GM19372 (cell line): ENCODE data around the gene CRNN.

Source experiments
- ATAC-seq: cut with Tn5 transposase; IDR thresholded peaks from one replicate; pipeline ENCODE4 v1.9.1; 2021; ENCODE audit warnings: mild to moderate bottlenecking, low read depth, moderate library complexity; ENCODE audit not compliant: unreplicated experiment

The CRNN gene

DNA sequence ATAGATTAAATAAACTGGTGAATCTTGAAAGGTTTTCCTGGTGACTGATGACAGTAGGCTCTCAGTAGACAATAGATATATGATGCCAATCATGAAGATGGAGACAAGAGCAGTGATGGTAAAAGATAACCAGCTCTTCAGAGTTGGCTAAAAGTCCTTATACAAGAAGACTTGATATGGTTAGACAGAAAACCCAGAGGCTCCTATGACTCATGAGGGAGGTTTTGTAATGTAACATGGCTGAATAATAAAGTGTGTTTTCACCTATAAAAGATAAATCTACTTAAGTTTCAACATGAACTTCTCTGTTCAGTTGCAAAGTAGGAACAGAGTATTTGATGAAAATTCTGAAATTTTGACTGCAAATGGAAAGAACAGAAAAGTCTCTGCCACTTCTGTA, 12.7 kb upstream of the CRNN start:
- ATAC-seq: no peak

DNA sequence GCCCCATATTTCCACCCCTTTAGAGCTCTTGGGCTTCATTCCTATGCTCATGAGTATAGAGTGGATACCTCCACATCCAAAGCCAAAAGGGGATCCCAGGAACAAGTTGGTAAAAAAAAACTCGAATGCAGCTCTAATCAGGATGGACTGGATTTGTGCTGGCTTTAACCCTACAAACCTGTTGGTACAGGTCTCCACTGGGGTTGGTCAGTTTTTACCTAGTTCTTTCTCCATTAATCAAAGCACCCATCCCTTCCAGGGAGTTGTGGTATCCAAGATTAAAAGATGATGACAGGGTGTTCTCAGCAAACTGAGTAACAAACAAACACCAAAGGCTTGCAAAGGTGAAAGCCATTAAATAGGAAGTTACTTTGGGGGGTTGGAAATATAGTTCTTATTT, 5.9 kb upstream of the CRNN start:
- ATAC-seq: no peak

DNA sequence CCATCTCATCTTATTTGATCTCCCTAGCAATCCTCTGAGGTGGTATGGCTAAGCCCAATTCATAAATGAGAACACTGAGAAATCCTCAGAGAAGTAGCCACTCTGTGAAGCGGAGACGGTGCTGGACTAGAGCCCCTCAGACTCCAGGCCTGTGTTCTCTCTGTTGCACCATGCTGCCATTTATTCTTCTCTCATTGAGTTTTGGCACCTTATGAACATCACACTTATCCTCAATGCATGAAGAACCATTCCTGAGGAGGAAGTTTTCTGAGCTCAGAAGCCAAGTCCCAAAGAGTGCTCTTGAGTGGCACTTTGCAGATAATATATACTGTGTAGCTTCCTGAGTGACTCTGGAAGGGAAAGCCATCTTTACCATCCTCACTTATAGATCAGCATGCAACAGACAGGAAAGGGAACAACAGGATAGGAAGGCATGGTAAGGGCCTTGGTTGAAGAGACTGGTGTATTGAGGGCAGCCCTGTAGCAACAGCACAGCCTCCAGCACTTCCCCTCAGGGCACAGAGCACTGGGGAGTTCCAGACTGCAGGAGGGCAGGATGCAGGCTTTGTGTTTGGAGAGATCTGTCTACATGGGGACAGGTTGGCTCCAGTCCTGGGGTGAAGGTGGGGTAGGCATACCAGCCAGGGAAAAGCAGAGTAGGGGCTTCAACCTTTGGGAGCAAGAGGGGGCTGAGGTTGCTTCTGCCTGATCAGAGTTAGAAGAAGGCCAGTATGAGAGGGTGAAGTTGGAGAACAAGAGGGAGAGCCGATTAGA, 1.6 kb upstream of the CRNN start:
- no peak for ATAC-seq

DNA sequence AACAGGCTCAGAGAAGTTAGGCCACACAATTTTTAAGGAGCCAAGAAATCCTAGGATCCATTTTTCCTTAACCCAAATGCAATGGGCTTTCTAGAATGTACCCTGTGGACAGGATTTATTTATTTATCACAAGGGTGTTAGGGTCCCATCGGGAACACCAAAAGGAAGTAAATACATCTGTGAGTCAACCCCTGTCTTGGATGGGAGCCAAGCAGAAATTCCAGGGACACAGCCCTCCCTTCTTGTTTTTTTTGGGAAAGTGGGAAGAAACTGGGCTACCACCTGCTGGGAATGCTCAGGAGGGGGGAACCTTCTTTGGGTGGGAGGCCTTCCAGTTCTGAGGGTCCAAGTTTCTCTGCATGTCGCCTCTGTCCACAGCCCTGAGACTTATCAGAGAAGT, 1.3 kb downstream of the CRNN start:
- ATAC-seq: no peak

DNA sequence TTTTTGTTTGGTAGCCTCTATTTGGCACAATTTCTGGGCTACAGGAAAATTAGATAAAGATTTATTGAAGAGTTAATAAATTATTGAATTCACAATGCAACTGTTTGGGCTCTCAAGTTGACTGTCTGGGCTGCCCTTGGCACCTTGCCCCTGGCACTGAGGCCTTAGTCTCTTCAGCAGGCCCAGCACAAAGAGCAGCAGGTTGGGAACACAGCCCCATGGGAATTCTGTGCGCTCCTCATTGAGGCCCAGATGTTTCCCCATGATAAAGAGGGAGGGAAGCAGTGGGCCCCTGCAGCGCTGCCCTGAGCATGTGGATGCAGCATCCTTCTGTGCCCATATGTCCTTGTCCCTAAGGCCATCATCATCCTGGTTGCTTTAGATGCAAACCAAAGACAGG, 2.9 kb downstream of the CRNN start:
- no peak for ATAC-seq

DNA sequence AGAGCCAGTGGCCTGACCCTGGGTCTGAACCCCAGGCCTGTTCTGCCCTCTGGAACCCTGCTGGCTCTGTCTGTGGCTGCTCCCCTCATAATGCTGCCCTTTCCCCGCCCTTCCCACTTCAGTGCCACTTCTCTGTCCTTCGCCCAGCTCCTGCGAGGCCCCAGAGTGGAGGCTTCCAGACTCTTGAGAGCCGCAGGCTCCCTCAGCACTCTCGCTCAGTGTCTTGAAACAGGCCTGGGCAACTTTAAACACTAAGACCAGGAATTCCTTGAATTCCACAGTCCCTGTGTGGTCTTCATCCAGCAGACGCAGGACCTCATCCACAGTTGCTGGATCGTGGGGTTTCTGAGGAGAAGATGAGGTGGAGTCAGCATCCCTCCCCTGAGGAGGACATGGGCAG, 3.5 kb downstream of the CRNN start:
- no peak for ATAC-seq

DNA sequence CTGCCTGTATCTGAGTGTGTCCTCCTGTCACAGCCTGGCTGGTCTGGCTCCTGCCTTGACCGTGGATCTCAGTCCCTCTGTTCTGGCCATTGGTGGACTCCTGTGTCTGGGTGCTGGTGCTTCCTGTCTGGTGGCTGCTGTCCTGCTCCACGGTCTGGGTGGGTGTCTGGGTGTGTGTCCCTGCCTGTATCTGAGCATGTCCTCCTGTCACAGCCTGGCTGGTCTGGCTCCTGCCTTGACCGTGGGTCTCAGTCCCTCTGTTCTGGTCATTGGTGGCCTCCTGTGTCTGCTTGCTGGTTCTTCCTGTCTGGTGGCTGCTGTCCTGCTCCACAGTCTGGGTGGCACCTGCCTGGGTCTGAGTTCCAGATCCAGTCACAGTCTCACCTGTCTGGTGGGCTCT, 4.0 kb downstream of the CRNN start:
- no peak for ATAC-seq

DNA sequence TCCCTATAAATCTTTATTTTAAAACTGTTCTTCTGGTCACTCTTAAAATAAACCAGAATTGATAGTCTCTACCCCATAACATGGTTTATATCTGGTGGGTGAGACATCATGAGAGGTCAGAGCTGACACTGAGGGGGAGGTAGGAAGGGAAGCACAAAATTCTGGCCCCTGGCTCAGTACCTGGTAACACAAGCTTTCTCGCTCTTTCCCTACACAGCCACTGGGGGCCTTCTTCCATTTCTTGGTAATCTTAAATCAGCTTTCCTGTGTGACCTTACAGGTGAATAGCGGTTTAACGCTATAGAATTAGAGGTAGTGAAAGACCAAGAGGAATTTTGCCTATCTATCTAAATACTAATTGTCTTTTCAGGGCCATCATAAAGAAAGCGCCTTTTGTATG, 5.4 kb downstream of the CRNN start:
- no peak for ATAC-seq

DNA sequence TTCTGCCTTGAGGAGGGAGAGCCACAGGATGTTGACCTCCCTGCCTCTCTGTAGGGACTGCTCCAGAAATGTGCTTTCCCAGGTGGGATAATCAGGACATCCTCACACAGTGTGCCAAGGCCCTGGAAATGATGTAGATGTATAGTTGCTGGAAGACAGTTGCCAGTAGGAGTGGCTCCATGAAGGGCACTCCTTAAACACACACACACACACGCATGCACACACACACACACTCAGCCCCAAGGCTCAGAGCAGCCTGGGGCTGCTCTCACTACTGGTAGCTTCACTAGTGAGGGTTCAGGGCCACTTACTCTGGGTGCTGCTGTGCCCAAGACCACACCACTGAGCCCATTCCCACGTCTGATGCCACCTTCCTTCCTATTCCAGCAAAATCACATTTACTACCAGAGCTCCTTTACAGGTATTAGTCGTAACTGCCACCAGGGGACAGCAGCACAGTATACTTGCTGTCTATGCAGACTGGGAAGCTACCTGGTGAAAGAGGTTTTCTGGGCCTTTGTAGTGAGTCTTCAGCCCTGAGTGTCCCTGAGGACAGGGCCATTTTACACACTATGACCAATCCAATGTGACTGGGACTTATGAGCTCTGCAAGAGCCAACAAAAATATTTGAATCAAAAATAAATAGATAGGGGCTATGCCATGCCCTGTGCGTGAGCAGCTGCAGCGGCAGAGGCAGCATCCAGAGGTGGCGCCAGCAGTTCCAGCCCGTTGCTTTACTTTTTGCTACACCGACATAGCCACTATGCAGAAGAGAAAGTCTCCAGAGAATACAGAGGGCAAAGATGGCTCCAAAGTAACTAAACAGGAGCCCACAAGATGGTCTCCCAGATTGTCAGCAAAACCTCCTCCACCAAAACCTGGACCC, 15.0 kb downstream of the CRNN start:
- no peak for ATAC-seq

DNA sequence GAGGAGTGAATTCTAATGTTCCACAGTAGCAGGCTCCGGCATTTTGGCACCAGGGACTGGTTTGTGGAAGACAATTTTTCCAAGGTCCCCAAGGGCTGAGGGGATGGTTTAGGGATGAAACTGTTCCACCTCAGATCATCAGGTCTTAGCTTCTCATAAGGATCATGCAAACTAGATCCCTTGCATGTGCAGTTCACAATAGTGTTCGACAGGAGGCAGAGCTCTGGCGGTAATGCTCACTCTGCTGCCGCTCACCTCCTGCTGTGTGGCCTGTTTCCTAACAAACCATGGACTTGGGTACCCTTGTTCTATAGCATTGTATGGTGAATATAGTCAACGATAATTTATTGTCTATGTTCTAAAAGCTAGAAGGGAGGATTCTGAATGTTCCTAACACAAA, 16.6 kb downstream of the CRNN start:
- no peak for ATAC-seq

DNA sequence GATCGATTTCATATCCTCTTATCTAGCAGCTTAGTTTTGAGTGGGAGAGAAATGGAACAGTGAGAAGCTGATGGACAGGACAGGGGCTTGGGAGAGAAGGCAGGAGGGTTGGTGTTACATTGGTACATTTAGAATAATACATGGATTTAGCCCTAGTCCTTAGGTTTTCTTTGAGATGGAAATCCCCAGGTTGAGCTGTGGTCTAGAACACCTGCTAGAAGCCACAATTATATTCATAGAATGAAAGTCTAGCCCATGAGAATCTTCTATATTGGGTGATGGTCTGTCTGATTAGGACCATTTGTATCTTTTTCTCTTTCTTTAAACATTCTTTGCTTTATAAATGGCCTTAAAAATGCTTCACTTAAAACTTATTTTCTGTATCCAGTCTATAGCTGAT, 19.9 kb downstream of the CRNN start:
- ATAC-seq: no peak

DNA sequence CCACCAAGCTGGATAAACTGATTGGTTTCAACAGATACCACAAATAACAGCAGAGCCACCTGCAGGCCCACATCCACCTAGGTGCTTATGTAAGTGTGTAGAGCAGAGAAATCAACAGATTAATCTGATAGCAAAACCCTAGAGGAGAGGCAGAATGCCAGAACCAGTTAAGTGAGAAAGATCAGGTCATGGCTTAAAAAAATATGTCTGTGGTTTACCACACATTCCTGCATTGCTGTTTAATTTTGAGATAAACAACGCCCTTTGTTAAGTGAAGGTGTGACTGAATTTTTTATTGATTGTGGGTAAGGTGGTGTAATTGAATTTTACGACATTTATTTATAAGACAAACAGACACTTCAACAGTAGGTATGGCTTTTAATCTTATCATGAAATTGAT, 21.2 kb downstream of the CRNN start:
- no peak for ATAC-seq

DNA sequence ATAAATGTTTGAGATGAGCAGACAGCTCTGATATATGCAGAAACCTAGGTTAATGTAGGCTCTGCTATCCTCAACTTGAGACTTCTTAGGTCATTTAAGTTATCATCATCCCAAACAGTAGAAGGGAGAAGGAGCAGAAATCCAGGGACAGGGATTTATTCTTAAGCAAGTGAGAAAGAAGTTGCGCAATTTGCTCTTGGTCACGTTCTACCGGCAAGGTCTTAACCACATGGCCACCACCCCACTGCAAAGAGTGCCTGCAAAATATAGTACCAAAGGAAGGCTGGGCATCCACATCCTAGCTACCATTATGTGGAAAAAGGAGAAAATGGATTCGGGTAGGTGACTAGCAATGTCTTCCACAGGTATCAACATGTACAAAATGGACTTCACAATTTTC, 25.2 kb downstream of the CRNN start:
- ATAC-seq: no peak

DNA sequence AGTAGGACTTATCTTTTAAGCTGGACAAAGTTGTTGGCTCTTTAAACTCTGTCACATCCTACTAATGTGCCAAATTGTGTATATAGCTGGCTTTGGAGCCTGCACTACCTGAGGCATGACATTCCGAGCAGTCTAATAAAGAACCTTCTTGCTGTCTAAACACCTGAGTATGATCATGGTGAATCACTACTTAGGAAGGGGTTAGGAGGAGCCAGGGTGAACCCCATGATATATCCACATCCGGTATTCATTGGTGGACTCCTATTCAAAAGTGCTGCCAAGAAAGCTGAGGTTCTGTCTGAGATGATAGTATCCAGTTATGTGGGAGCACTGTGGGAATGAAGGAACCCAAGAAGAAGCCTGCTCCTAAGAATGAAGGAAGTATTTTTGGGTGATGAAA, 27.1 kb downstream of the CRNN start:
- ATAC-seq: no peak

DNA sequence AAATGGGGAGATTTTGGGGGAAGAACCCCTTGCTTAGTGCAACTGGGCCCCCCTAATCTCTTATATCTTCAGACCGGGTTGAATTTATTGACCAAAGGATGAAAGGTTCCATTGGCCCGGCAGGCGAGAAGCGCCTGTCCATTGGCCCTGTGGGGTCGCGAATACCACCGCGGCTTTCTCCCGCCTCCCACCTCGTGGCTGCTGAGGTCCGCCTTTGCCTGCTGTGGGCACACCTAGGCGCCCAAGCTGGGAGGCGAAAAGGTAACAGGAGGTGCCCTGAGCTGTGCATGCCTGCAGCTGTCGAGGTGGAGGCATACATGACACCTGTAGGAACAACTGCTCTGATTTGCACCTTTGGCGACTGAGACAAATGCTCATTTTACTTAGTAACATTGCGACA, 33.1 kb downstream of the CRNN start:
- no peak for ATAC-seq

DNA sequence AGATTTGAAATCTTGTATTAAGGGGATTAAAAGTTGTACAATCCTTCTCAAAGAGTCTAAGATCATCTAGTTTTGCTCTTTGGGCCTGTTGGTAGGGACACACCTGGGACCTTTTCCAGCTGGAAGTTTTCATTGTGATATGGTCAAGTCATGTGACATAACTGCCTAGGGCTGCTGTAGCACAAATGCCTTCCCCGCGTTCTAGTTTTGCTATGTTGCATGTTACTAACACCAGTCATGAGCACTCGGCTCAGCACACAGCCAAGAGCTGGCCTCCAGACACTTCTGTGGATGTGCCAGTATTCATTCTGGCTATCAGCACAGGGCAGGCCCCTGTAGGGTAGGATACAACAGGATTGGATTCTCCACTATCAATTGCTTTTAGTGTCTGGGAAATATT, 39.6 kb downstream of the CRNN start:
- ATAC-seq: no peak

DNA sequence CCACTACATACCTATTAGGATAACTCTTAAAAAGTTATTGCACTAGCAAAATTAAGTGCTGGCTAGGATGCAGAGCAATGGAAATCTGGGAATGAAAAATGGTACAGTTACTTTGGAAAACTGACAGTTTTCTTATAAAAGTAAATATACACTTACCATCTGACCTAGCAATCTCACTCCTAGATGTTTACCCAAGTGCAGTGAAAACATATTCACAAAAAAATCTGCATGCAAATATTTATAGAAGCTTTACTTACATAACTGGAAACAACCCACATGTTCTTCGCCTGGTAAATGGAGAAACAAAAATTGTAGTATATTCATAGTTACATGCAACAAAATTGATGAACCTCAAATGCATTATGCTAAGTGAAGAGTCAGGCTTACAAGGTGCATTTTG, 41.4 kb downstream of the CRNN start:
- no peak for ATAC-seq

DNA sequence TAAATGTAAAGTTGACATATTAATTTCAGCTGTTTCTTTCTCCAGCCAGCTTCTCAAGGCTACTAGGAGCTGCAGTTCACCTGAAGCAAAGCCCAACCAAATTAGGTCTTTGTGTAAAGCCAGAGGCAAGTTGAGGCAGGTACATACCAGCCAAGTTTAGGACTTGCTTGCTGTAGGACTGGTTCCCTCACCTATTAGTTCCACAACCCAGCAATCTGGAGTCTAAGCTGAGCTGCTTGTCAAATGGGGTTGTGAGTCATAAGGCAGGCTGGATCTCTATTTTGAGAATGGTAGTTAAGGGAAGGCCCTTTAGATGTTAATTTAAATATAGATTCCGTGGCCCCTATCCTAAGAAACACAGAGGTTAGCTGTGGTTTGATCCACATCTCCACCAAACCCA, 46.6 kb downstream of the CRNN start:
- no peak for ATAC-seq

DNA sequence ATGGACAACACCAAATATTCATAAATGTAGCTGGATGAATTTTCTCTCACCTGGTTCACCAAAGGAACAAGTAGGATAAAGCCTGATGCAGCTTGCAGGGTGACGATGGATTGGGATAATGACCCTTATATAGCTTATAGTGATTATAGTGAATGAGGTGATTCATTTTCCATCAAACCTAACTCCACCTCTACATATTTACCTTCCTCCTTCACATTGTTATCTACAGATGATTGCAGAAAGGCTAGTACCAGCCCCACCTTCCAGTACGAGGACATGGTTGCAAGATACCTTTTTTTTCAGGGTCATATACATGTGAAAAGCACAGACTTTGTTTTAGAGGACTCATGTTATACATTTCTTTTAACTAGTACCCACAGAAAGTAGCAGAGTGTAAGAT, 54.2 kb downstream of the CRNN start, which contains the start of gene FLG2:
FLG2 (minus strand) TSS at position 101 of the 400 bp plus-strand sequence. CDS start 1,122 bp downstream, outside the sequence.
- no peak for ATAC-seq
